Calu3 (cell line): Measurements from ENCODE around the gene TCTA. TPM values are rescaled to one million over a fixed set of nuclear protein-coding genes. Genes with fewer than 3 reads are reported as not detected.
A peak's percentile ranks its signal among the peaks of the same experiment; 100 is the strongest.

Experiments used
- BruUV-seq: library from RNA; stranded (reverse); fragments of 400-500 nt; replicated peaks from 2 replicates; lab custom pipeline; 2021; lab: Mats Ljungman, UMichigan
- CTCF ChIA-PET: fragments of 300-600 bp; sonication (Branson Sonifier 250); formaldehyde crosslinking; loops from one replicate; lab custom pipeline; 2022; ENCODE audit warnings: antibody characterized with exemption; lab: Charles Lee
- DNase-seq: peaks from one replicate; pipeline ENCODE4 v3.0.0; 2022
- H3K27ac Mint-ChIP-seq: one replicate; pipeline ENCODE4 v1.8.0; 2022; ENCODE audit warnings: mixed read lengths; ENCODE audit not compliant: unreplicated experiment
- H3K27me3 Mint-ChIP-seq: one replicate; pipeline ENCODE4 v1.8.0; 2022; ENCODE audit warnings: mixed read lengths; ENCODE audit not compliant: unreplicated experiment
- H3K36me3 Mint-ChIP-seq: one replicate; pipeline ENCODE4 v1.8.0; 2022; ENCODE audit warnings: mild to moderate bottlenecking, moderate library complexity, mixed read lengths; ENCODE audit not compliant: insufficient read depth, unreplicated experiment
- H3K4me1 Mint-ChIP-seq: one replicate; pipeline ENCODE4 v1.8.0; 2022; ENCODE audit warnings: mild to moderate bottlenecking, low read depth, mixed read lengths; ENCODE audit not compliant: unreplicated experiment
- H3K4me3 Mint-ChIP-seq: one replicate; pipeline ENCODE4 v1.8.0; 2022; ENCODE audit warnings: mild to moderate bottlenecking, low read depth, moderate library complexity, mixed read lengths; ENCODE audit not compliant: unreplicated experiment
- H3K9me3 Mint-ChIP-seq: one replicate; pipeline ENCODE4 v1.8.0; 2022; ENCODE audit warnings: low read depth, mixed read lengths; ENCODE audit not compliant: unreplicated experiment
- intact Hi-C: fragments of 100-400 bp; cut with micrococcal nuclease; formaldehyde crosslinking; loops from one replicate; pipeline ENCODE4 v1.10.0; 2022; ENCODE audit not compliant: unreplicated experiment
- total RNA-seq: library from RNA; stranded (reverse); gene quantifications from 2 replicates; pipeline ENCODE4 v1.2.3, GENCODE V29; 2022
- TF ChIP-seq, protein P1 (sequence below): fragments of 200-600 bp; IDR thresholded peaks from one replicate; pipeline ENCODE4 v1.8.0; 2022; ENCODE audit warnings: antibody characterized with exemption; ENCODE audit not compliant: unreplicated experiment

Gene TCTA
- total RNA-seq, 1 experiment from 2014 or later = 35.6 TPM

DNA sequence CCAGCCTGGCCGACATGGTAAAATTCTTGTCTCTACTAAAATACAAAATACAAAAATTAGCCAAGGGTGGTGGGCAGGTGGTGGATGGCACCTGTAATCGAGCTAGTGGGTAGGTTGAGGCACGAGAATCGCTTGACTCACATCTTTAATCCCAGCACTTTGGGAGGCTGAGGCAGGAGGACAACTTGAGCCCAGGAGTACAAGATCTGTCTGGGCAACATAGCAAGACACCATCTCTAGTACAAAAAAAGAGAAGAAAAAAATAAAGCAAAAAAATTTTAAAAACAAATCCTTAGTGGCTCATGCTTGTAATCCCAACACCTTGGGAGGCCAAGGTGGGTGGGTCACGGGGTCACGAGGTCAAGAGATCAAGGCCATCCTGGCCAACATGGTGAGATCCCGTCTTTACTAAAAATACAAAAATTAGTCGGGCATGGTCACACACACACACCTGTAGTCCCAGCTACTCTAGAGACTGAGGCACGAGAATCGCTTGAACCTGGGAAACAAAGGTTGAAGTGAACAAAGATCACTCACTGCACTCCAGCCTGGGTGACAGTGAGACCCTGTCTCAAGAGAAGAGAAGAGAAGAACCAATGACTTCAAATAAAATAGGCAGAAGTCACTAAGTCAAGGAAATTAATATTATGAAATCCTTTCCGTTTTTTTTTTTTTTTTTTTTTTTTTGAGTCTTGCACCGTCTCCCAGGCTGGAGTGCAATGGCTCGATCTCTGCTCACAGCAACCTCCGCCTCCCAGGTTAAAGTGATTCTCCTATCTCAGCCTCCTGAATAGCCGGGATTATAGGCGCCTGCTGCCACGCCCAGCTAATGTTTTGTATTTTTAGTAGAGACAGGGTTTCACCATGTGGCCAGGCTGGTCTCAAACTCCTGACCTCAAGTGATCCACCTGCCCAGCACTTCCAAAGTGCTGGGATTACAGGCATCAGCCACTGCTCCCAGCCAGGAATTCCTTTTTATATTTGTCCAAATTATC lies 5.4 kb upstream of the TCTA start:
- Mint-ChIP-seq H3K36me3 (peaks cover 34% of the 10 kb centered on the region), H3K4me1 (peaks cover 27% of the 10 kb centered on the region), H3K4me3 (no peak overlapping the region), H3K27me3 (no peaks in the 10 kb centered on the region), H3K27ac (peak overlapping the region; percentile 64), H3K9me3 (no peaks in the 10 kb centered on the region)
- BruUV-seq = no TSS peak
- TF ChIP-seq, protein P1, sequence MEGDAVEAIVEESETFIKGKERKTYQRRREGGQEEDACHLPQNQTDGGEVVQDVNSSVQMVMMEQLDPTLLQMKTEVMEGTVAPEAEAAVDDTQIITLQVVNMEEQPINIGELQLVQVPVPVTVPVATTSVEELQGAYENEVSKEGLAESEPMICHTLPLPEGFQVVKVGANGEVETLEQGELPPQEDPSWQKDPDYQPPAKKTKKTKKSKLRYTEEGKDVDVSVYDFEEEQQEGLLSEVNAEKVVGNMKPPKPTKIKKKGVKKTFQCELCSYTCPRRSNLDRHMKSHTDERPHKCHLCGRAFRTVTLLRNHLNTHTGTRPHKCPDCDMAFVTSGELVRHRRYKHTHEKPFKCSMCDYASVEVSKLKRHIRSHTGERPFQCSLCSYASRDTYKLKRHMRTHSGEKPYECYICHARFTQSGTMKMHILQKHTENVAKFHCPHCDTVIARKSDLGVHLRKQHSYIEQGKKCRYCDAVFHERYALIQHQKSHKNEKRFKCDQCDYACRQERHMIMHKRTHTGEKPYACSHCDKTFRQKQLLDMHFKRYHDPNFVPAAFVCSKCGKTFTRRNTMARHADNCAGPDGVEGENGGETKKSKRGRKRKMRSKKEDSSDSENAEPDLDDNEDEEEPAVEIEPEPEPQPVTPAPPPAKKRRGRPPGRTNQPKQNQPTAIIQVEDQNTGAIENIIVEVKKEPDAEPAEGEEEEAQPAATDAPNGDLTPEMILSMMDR = no peak
- CTCF ChIA-PET = no interaction called here
- intact Hi-C loops = no loop called here
- no peak for DNase-seq

DNA sequence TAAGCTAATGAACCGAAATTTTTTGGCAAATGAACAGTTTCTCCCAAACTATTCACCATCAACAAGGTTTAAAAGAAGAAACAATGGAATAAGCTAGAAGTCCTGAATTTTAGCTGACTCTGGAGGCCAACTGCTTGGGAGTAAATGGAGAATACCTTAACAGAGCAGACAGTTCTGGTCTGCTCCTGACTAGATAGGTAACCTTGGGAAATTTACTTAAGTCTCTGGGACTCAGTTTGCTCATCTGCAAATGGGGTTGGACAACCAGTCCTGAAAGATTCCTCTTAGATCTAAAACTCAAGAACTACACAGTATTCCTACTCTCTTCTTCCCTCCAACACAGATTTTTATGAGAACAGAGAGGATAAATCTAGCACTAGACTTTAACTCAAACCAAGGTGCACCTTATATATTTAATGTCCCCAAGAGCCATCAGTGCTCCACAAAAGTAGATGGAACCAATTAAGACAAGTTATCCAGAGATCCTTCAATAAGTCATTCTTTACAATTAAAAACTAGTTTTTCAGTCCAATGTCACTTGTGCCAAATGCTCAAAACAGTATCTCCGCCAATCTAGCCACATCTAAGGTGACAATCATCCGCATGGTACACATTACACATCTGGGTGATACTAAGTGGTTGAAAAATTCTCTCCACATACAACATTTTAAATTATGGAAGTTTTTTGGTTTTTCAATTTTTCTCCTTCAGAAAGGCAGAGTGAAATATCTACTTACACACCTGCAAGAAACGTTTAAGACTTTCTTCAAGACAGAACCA lies 2.0 kb upstream of the TCTA start:
- intact Hi-C loops = loop anchor here (5.0 kb wide), 1 partner anchor 58 kb away; no protein-coding TSS in a partner anchor
- TF ChIP-seq, protein P1 = no peak
- Mint-ChIP-seq H3K4me1 (peaks cover 39% of the 10 kb centered on the region), H3K4me3 (peak overlapping the region; percentile 91), H3K27me3 (no peaks in the 10 kb centered on the region), H3K9me3 (no peaks in the 10 kb centered on the region), H3K27ac (peak overlapping the region; percentile 44), H3K36me3 (peaks cover 51% of the 10 kb centered on the region)
- TSS peak; percentile 62 for BruUV-seq
- CTCF ChIA-PET = interaction anchor here (1.3 to 2.3 kb wide), 2 partner anchors 70 kb away, joined by 3 to 10 read pairs; partner anchors contain the start of gene USP4
- DNase-seq = no peak

DNA sequence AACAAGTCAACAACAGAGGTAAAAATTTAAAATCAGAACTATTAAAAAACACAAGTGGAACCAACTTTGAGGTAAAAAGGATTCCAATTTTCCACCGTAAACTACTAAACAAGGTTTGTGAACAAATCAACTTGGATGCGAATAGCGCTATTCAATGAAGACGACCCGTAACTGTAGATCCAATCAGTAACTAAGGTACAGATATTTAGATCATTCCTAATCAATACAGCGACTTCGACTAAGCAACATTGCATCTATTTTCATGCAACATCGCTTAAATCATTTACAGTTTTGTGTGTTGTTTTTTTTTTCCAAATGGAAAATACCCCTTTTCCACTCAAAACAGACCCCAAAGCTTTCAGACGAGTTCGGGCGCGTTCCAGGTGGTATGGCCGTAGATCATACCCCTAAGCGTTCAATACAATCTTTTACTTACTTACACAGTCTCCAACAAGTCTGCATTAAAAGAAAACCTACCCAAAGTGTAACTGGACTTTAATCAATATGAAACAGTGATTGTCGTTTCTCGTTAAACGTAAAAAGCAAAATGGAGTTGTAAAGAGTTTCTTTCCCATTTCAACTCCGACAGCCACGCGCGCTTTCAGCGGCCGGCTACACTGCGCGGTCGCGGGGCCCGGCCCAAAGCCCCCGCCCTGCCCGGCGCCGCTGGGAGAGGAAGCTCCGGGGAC lies 1.2 kb upstream of the TCTA start:
- BruUV-seq = no TSS peak
- TF ChIP-seq, protein P1 = no peak
- peaks cover 37% of the 10 kb centered on the region for H3K4me1 Mint-ChIP-seq

More for the DNA sequence above, 1.2 kb upstream of the TCTA start:
- intact Hi-C loops = loop anchor here (5.0 kb wide), 1 partner anchor 59 kb away; no protein-coding TSS in a partner anchor
- Mint-ChIP-seq H3K36me3 (peaks cover 51% of the 10 kb centered on the region), H3K27me3 (no peaks in the 10 kb centered on the region), H3K4me3 (peak overlapping the region; percentile 91), H3K27ac (peak overlapping the region; percentile 44), H3K9me3 (no peaks in the 10 kb centered on the region)
- CTCF ChIA-PET = interaction anchor here (0.7 to 2.3 kb wide), 3 partner anchors 38 to 535 kb away, joined by 3 to 10 read pairs (median 4); partner anchors contain the start of gene USP4
- DNase-seq = no peak
